ENCODE results near the gene PTF1A.
"Not testable (repeated sequence)": the region's sequence is repeated elsewhere in the genome, so short reads cannot be mapped to it uniquely, and the experiment has no call there.

PTF1A gene

DNA sequence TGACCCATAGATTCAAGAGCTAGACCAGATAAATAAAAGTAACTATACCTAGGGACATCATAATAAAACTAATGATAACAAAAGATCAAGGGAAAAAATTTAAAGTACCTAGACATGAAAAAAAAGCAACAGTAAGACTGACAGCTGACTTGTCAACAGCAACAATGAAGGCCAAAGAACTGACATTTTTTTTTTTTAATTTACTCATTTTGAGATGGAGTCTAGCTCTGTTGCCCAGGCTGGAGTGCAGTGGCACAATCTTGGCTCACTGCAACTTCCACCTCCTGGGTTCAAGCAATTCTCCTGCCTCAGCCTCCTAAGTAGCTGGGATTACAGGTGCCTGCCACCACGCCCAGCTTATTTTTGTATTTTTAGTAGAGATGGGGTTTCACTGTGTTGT, 49.7 kb downstream of the PTF1A start:
- peaks cover 21% of the 10 kb centered on the region for H3K9me3 Mint-ChIP-seq

More for the DNA sequence above, 49.7 kb downstream of the PTF1A start:
- not testable (repeated sequence) for H3K36me3 Mint-ChIP-seq, H3K4me3 Mint-ChIP-seq, H3K27ac Mint-ChIP-seq, H3K4me1 Mint-ChIP-seq
- peaks cover 14% of the 10 kb centered on the region for H3K27me3 Mint-ChIP-seq
